H1 (cell line): ENCODE measurements around the gene HS3ST5. TPM values are rescaled to one million over a fixed set of nuclear protein-coding genes. Genes with fewer than 3 reads are reported as not detected.

Source experiments
- CTCF ChIA-PET: fragments of 300-600 bp; sonication (Branson Sonifier 250); formaldehyde crosslinking; loops from one replicate; lab custom pipeline; 2021; ENCODE audit not compliant: partially characterized antibody; lab: Charles Lee
- POLR2A ChIA-PET: fragments of 300-600 bp; sonication (Branson Sonifier 250); formaldehyde crosslinking; loops from one replicate; lab custom pipeline; 2021; ENCODE audit warnings: inconsistent platforms; ENCODE audit not compliant: partially characterized antibody; lab: Charles Lee
- DNase-seq, 2 experiments: peaks; one replicate each; pipeline versions ENCODE4 v3.0.0 to v3.0.0-alpha.2; 2010 to 2022; ENCODE audit warnings: low spot score in 2 of 2, low read depth in 1 of 2, mixed read lengths in 1 of 2
- FAIRE-seq: peaks from 2 replicates; lab custom pipeline; 2011; peaks lifted over from hg19 to GRCh38; lab: Jason Lieb, UNC
- H2AFZ ChIP-seq: 2 replicates; pipeline ENCODE4 v1.8.1; 2012; ENCODE audit warnings: low read length, inconsistent platforms
- H2AK5ac ChIP-seq: 2 replicates; pipeline ENCODE4 v1.6.1; 2013; ENCODE audit warnings: low read depth, low read length
- H2BK120ac ChIP-seq: replicated peaks from 2 replicates; pipeline ENCODE3; 2013; ENCODE audit warnings: low read depth, low read length, inconsistent platforms
- H2BK12ac ChIP-seq: 2 replicates; pipeline ENCODE4 v1.6.1; 2013; ENCODE audit warnings: low read depth, low read length
- H2BK15ac ChIP-seq: 2 replicates; pipeline ENCODE4 v1.6.1; 2013; ENCODE audit warnings: low read length
- H2BK20ac ChIP-seq: 2 replicates; pipeline ENCODE4 v1.6.1; 2013; ENCODE audit warnings: low read length
- H2BK5ac ChIP-seq: 2 replicates; pipeline ENCODE4 v1.6.1; 2013; ENCODE audit warnings: low read depth, low read length
- H3K14ac ChIP-seq: 2 replicates; pipeline ENCODE4 v1.6.1; 2013; ENCODE audit warnings: inconsistent platforms; ENCODE audit not compliant: insufficient read length
- H3K18ac ChIP-seq: 2 replicates; pipeline ENCODE4 v1.6.1; 2013; ENCODE audit warnings: low read length; ENCODE audit errors: extremely low read depth
- H3K23ac ChIP-seq: 2 replicates; pipeline ENCODE4 v1.6.1; 2013; ENCODE audit warnings: inconsistent platforms; ENCODE audit not compliant: insufficient read length
- H3K23me2 ChIP-seq: 2 replicates; pipeline ENCODE4 v1.6.1; 2013; ENCODE audit warnings: low read depth, low read length
- H3K27ac ChIP-seq: 2 replicates; pipeline ENCODE4 v1.6.1; 2011; ENCODE audit warnings: low read depth, low read length, inconsistent platforms
- H3K27me3 ChIP-seq, 4 experiments: replicated peaks in 1 of 4; 1 replicate in 1 of 4; 2 replicates in 3 of 4; pipeline versions ENCODE4 v1.6.1 to v1.8.1; 2011 to 2013; ENCODE audit warnings: low read length in 3 of 4, mild to moderate bottlenecking in 3 of 4, inconsistent platforms in 2 of 4, mixed read lengths in 2 of 4, moderate library complexity in 1 of 4; ENCODE audit not compliant: control insufficient read depth in 3 of 4, insufficient read depth in 3 of 4; ENCODE audit errors: extremely low read depth in 1 of 4
- H3K36me3 ChIP-seq, 4 experiments: 2 replicates each; pipeline versions ENCODE4 v1.6.1 to v1.8.1; 2011 to 2013; ENCODE audit warnings: mild to moderate bottlenecking in 4 of 4, low read length in 3 of 4, moderate library complexity in 2 of 4, control low read depth in 1 of 4, inconsistent platforms in 1 of 4; ENCODE audit not compliant: insufficient read depth in 4 of 4, control insufficient read depth in 2 of 4
- H3K4ac ChIP-seq: replicated peaks from 2 replicates; pipeline ENCODE3; 2013; ENCODE audit warnings: low read length, low read depth, mixed read lengths, inconsistent platforms; ENCODE audit not compliant: insufficient read length
- H3K4me1 ChIP-seq, 4 experiments: replicated peaks in 1 of 4; 1 replicate in 1 of 4; 2 replicates in 3 of 4; pipeline versions ENCODE4 v1.6.1 to v1.8.1; 2011 to 2013; ENCODE audit warnings: low read length in 3 of 4, inconsistent platforms in 2 of 4, mixed read lengths in 1 of 4; ENCODE audit not compliant: insufficient read depth in 4 of 4, control insufficient read depth in 3 of 4
- H3K4me2 ChIP-seq, 2 experiments: 2 replicates each; pipeline versions ENCODE4 v1.6.1 to v1.8.1; 2011 to 2013; ENCODE audit warnings: low read depth in 2 of 2, low read length in 2 of 2, control low read depth in 1 of 2, inconsistent platforms in 1 of 2, mild to moderate bottlenecking in 1 of 2; ENCODE audit not compliant: insufficient read depth in 1 of 2
- H3K4me3 ChIP-seq, 4 experiments: fragments of 200-600, 300-600 bp in 1 of 4; sonication (generic), shearing (Covaris generic), sonication (Bioruptor Twin) in 1 of 4; 2 replicates each; pipeline versions ENCODE4 v1.5.1 to v1.8.1; 2011 to 2016; ENCODE audit warnings: low read length in 4 of 4, low read depth in 3 of 4, control low read depth in 2 of 4, inconsistent platforms in 2 of 4, mild to moderate bottlenecking in 2 of 4, mixed read lengths in 1 of 4, moderate library complexity in 1 of 4; ENCODE audit not compliant: insufficient read depth in 2 of 4; ENCODE audit errors: extremely low read depth in 1 of 4
- H3K56ac ChIP-seq: replicated peaks from 2 replicates; pipeline ENCODE3; 2013; ENCODE audit warnings: low read depth, mild to moderate bottlenecking, mixed read lengths, low read length, inconsistent platforms; ENCODE audit not compliant: insufficient read length
- H3K79me1 ChIP-seq: 2 replicates; pipeline ENCODE4 v1.6.1; 2013; ENCODE audit warnings: low read depth, low read length, control low read depth
- H3K79me2 ChIP-seq, 2 experiments: 2 replicates each; pipeline versions ENCODE4 v1.6.1 to v1.8.1; 2012 to 2013; ENCODE audit warnings: low read length in 2 of 2, mild to moderate bottlenecking in 2 of 2, inconsistent platforms in 1 of 2; ENCODE audit not compliant: insufficient read depth in 2 of 2, control insufficient read depth in 1 of 2
- H3K9ac ChIP-seq, 4 experiments: replicated peaks in 1 of 4; 1 replicate in 1 of 4; 2 replicates in 3 of 4; pipeline versions ENCODE4 v1.6.1 to v1.8.1; 2011 to 2013; ENCODE audit warnings: low read depth in 3 of 4, low read length in 3 of 4, control low read depth in 2 of 4, mild to moderate bottlenecking in 2 of 4, moderate library complexity in 2 of 4, inconsistent platforms in 1 of 4; ENCODE audit errors: extremely low read depth in 1 of 4
- H3K9me3 ChIP-seq, 2 experiments: 2 replicates each; pipeline versions ENCODE4 v1.6.1 to v1.8.1; 2012 to 2013; ENCODE audit warnings: mild to moderate bottlenecking in 2 of 2, moderate library complexity in 2 of 2, control low read depth in 1 of 2, inconsistent platforms in 1 of 2, low read depth in 1 of 2, low read length in 1 of 2, mixed read lengths in 1 of 2; ENCODE audit not compliant: insufficient read depth in 2 of 2
- H4K20me1 ChIP-seq, 2 experiments: replicated peaks in 1 of 2; 2 replicates each; pipeline versions ENCODE3 to v1.8.1; 2011 to 2013; ENCODE audit warnings: inconsistent platforms in 2 of 2, low read length in 2 of 2, mild to moderate bottlenecking in 1 of 2; ENCODE audit not compliant: insufficient read depth in 2 of 2, control insufficient read depth in 1 of 2
- H4K5ac ChIP-seq: 2 replicates; pipeline ENCODE4 v1.6.1; 2013; ENCODE audit warnings: low read length, low read depth, mixed read lengths, inconsistent platforms; ENCODE audit not compliant: insufficient read length
- H4K8ac ChIP-seq: 2 replicates; pipeline ENCODE4 v1.8.0; 2013; ENCODE audit warnings: mild to moderate bottlenecking, moderate library complexity, low read length, inconsistent platforms; ENCODE audit not compliant: insufficient read depth; ENCODE audit errors: extremely low read depth
- H4K91ac ChIP-seq: replicated peaks from 2 replicates; pipeline ENCODE3; 2013; ENCODE audit warnings: low read length, mixed read lengths, inconsistent platforms; ENCODE audit not compliant: insufficient read length
- BACH1 ChIP-seq: IDR thresholded peaks from 2 replicates; pipeline ENCODE4 v1.6.1; 2012; ENCODE audit warnings: low read length, improper control_type of control experiment
- BCL11A ChIP-seq, 2 experiments: IDR thresholded peaks; one replicate each; pipeline ENCODE4 v1.6.1; 2011; ENCODE audit warnings: low read depth in 2 of 2, low read length in 2 of 2, mild to moderate bottlenecking in 2 of 2
- CBX8 ChIP-seq: fragments of 300-800, 300-1000 bp; sonication (generic); IDR thresholded peaks from 2 replicates; pipeline ENCODE4 v1.7.1; 2016; ENCODE audit warnings: low read depth, low read length, borderline replicate concordance
- CTBP2 ChIP-seq: IDR thresholded peaks from 2 replicates; pipeline ENCODE4 v1.7.0; 2011; ENCODE audit warnings: borderline replicate concordance, mild to moderate bottlenecking, moderate library complexity, mixed read lengths, low read length; ENCODE audit not compliant: insufficient read depth, insufficient read length
- EZH2 ChIP-seq: fragments of 200-600 bp; sonication (generic); IDR thresholded peaks from 2 replicates; pipeline ENCODE4 v1.7.1; 2012; ENCODE audit warnings: low read depth, mild to moderate bottlenecking, moderate library complexity, low read length, inconsistent platforms; ENCODE audit not compliant: severe bottlenecking
- MAX ChIP-seq: IDR thresholded peaks from 2 replicates; pipeline ENCODE4 v1.6.1; 2012; ENCODE audit warnings: inconsistent platforms
- NRF1 ChIP-seq: IDR thresholded peaks from 2 replicates; pipeline ENCODE4 v1.6.1; 2011; ENCODE audit warnings: mild to moderate bottlenecking, low read depth, low read length, improper control_type of control experiment
- POLR2AphosphoS5 ChIP-seq: IDR thresholded peaks from 2 replicates; pipeline ENCODE4 v1.6.1; 2011; ENCODE audit warnings: low read depth, low read length
- RFX5 ChIP-seq: IDR thresholded peaks from 2 replicates; pipeline ENCODE4 v1.6.1; 2011; ENCODE audit warnings: low read depth, low read length, improper control_type of control experiment, borderline replicate concordance
- RNF2 ChIP-seq: fragments of 200-900, 300-1000 bp; sonication (generic); IDR thresholded peaks from 2 replicates; pipeline ENCODE4 v1.7.1; 2016; ENCODE audit warnings: borderline replicate concordance, low read depth, mild to moderate bottlenecking, antibody characterized with exemption, low read length; ENCODE audit not compliant: poor library complexity, severe bottlenecking; ENCODE audit errors: missing control alignments
- SP1 ChIP-seq: IDR thresholded peaks from 2 replicates; pipeline ENCODE4 v1.6.1; 2011; ENCODE audit warnings: low read depth, low read length
- WGBS, 2 experiments: shearing (Covaris generic) in 1 of 2; methylation state at CpG; one replicate each; pipeline versions ENCODE4 v1.1.6 to v1.1.7; 2013 to 2015; ENCODE audit warnings: low lambda C conversion rate in 2 of 2, mixed read lengths in 2 of 2, inconsistent platforms in 1 of 2, low coverage in 1 of 2, missing lambda C conversion rate in 1 of 2; ENCODE audit not compliant: insufficient replicate concordance in 2 of 2, insufficient coverage in 1 of 2, insufficient read length in 1 of 2; ENCODE audit errors: extremely low coverage in 1 of 2, missing lambda C conversion rate in 1 of 2; 5-methylcytosine and 5-hydroxymethylcytosine counted together
- polyA plus RNA-seq, 7 experiments: library from polyadenylated mRNA; depleted of rRNA in 3 of 7; stranded (reverse) in 5 of 7; unstranded in 2 of 7; fragments of >200 nt in 5 of 7; fragments of 200-250 nt in 2 of 7; gene quantifications; 1 replicate in 5 of 7; 2 replicates in 1 of 7; 4 replicates in 1 of 7; pipeline versions ENCODE4 v1.2.1 to v1.2.3, GENCODE V29; 2011 to 2013; ENCODE audit warnings: missing spikeins in 2 of 7, mixed read lengths in 2 of 7
- total RNA-seq: library from RNA; stranded (reverse); fragmentation: NEBNext Ultra II Directional; extraction: Animal tissue kit (Norgen Biotek cat#: 25700); gene quantifications from 2 replicates; pipeline ENCODE4 v1.2.1, GENCODE V29; 2021

Gene HS3ST5
- total and polyA plus RNA-seq, 2 of the 8 experiments (the other 6 are each of a cell fraction or from before 2014, with no cell fraction given), result 1.2 to 9.9 TPM

GRCh38 chr6:114039841-114040240 is 303.0 kb downstream of the HS3ST5 start:
- H4K91ac ChIP-seq, result no peak overlapping the region
- no peak overlapping the region for H3K4me3 ChIP-seq
- H4K5ac ChIP-seq, result no peak overlapping the region
- H4K20me1 ChIP-seq, result no peaks in the 10 kb centered on the region
- no peak overlapping the region for H2BK12ac ChIP-seq
- H2BK15ac ChIP-seq, result no peak overlapping the region
- no peak overlapping the region for H2AK5ac ChIP-seq
- H3K79me2 ChIP-seq, result no peaks in the 10 kb centered on the region
- no peak overlapping the region for H3K14ac ChIP-seq
- H3K27ac ChIP-seq, result no peak overlapping the region
- H2BK20ac ChIP-seq, result no peak overlapping the region
- H2BK5ac ChIP-seq, result no peak overlapping the region
- H4K8ac ChIP-seq, result no peak overlapping the region; the same call in 1 of the 2 replicates
- no peak overlapping the region for H2AFZ ChIP-seq
- POLR2A ChIA-PET, result no interaction called here
- CTCF ChIA-PET, result interaction anchor here (2.1 kb wide), 1 partner anchor 9 kb away, joined by 8 read pairs; no protein-coding TSS in a partner anchor
- H3K4ac ChIP-seq, result no peak overlapping the region
- FAIRE-seq (no peak), DNase-seq (no peak)
- TF ChIP-seq RNF2 (no peak), RFX5 (no peak), SP1 (no peak), EZH2 (no peak), NRF1 (no peak), CBX8 (no peak), CTBP2 (no peak), MAX (no peak), POLR2AphosphoS5 (no peak), BACH1 (no peak), BCL11A (IDR thresholded peaks at IDR 0.05; ENCODE audit: low read depth in 2 of 2, low read length in 2 of 2) (no peak)
- no peak overlapping the region for H2BK120ac ChIP-seq
- no peaks in the 10 kb centered on the region for H3K9me3 ChIP-seq
- WGBS, 2 experiments, result 89% methylated on average over 2 of the region's 2 CpGs; no CpG with 5 or more reads in 1 of the 2 experiments
- H3K79me1 ChIP-seq, result no peaks in the 10 kb centered on the region
- no peaks in the 10 kb centered on the region for H3K27me3 ChIP-seq
- no peak overlapping the region for H3K56ac ChIP-seq
- no peak overlapping the region for H3K18ac ChIP-seq
- H3K23me2 ChIP-seq, result no peaks in the 10 kb centered on the region
- no peaks in the 10 kb centered on the region for H3K36me3 ChIP-seq
- no peak overlapping the region for H3K4me2 ChIP-seq
- peaks cover 0 to 2% (median 0%) of the 10 kb centered on the region in 4 experiments; a peak in 1 of 7 replicates for H3K4me1 ChIP-seq
- no peak overlapping the region for H3K9ac ChIP-seq
- H3K23ac ChIP-seq, result no peak overlapping the region
